ENCODE results near the gene CHRNB1. TPM values are rescaled to one million over a fixed set of nuclear protein-coding genes. Genes with fewer than 3 reads are reported as not detected.

Gene CHRNB1
- polyA plus RNA-seq, 1 donor (not counting 4 experiments of a cell fraction or from before 2014, with no cell fraction given), result 22.0 TPM

DNA sequence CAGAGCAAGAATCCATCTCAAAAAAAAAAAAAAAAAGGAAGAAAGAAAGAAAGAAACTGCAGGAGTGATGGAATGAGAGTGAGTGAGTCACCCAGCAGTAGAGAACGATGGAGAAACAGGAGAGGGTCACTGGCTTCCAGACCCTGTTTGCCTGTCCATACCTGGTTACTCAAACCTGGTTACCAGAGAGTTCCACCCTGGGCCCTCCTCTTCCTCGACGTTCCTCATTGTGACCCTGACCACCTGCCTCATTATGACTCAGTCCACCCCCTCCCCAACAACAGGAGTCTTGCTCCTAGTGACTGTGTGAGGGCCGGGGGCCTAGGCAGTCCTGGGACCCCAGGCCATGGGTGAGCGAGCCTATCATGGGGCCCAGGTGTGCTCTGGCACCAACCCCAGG lies 16.3 kb upstream of the CHRNB1 start, which contains the start of gene SPEM3:
Gene SPEM3, plus strand, starts transcription at position 301 of the 400 bp plus-strand sequence. Its CDS starts 46 bp downstream, at position 347.
- TF ChIP-seq CTCF (optimal IDR thresholded peaks at IDR 0.05 in 1 of 3, IDR thresholded peaks at IDR 0.05 in 1 of 3, conservative IDR thresholded peaks at IDR 0.05 in 1 of 3; ENCODE audit: extremely low read depth in 1 of 3, insufficient read depth in 2 of 3, low read length in 3 of 3) (no peak), EZH2 (IDR thresholded peaks at IDR 0.05; ENCODE audit: low read length) (no peak)
- dilution Hi-C loops (cut with MboI; ENCODE audit: extremely low pct_ligation_motif_present, low sequenced_read_pairs), result no loop called here
- H3K4me1 ChIP-seq (ENCODE audit: control insufficient read depth, extremely low read depth, insufficient read depth, low read length), result no peaks in the 10 kb centered on the region

DNA sequence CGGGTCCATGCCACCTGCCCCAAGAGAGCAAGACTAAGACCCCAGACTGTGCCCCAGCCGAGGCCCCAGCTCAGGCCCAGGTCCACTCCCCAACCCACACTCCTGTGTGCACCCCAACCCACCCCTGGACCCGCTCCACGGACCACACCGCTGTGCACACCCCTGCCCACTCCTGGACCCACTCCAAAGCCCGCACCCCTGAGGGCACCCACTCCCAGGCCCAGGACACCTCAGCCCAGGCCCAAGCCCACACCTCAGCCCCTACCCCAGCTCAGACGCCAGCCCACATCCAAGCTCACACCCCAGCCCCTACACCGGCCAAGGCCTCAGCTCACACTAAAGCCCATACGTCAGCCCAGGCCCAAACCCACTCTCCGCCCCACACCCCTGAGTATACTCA lies 15.1 kb upstream of the CHRNB1 start:
- dilution Hi-C loops (cut with MboI; ENCODE audit: extremely low pct_ligation_motif_present, low sequenced_read_pairs), result no loop called here
- Histone ChIP-seq H3K4me2 (ENCODE audit: control insufficient read depth, extremely low read depth, insufficient read depth, low read depth, low read length) (no peak overlapping the region), H3K9me3 (ENCODE audit: control insufficient read depth, low read depth, low read length) (no peaks in the 10 kb centered on the region), H3K9ac (ENCODE audit: control insufficient read depth, extremely low read depth, insufficient read depth, low read length) (no peak overlapping the region), H3K79me2 (ENCODE audit: control insufficient read depth, insufficient read depth, low read length) (no peaks in the 10 kb centered on the region), H2AFZ (ENCODE audit: control insufficient read depth, low read length) (no peak overlapping the region), H3K4me3 (ENCODE audit: control insufficient read depth in 2 of 3, extremely low read depth in 1 of 3, insufficient read depth in 2 of 3, low read depth in 1 of 3, low read length in 3 of 3) (no peak overlapping the region), H3K36me3 (ENCODE audit: control insufficient read depth in 2 of 2, extremely low read depth in 1 of 2, insufficient read depth in 2 of 2, low read length in 2 of 2) (no peaks in the 10 kb centered on the region), H3K27ac (ENCODE audit: control insufficient read depth, insufficient read depth, low read length) (no peak overlapping the region), H3K4me1 (ENCODE audit: control insufficient read depth, extremely low read depth, insufficient read depth, low read length) (no peaks in the 10 kb centered on the region), H4K20me1 (ENCODE audit: control insufficient read depth, extremely low read depth, insufficient read depth, low read length) (no peaks in the 10 kb centered on the region), H3K27me3 (ENCODE audit: control insufficient read depth, extremely low read depth, insufficient read depth, low read length) (no peaks in the 10 kb centered on the region), H3K9me1 (ENCODE audit: control insufficient read depth, extremely low read depth, insufficient read depth, low read length) (no peaks in the 10 kb centered on the region)
- DNase-seq (ENCODE audit: low read depth, low spot score), result no peak
- no peak for FAIRE-seq
- TF ChIP-seq CTCF (optimal IDR thresholded peaks at IDR 0.05 in 1 of 3, IDR thresholded peaks at IDR 0.05 in 1 of 3, conservative IDR thresholded peaks at IDR 0.05 in 1 of 3; ENCODE audit: extremely low read depth in 1 of 3, insufficient read depth in 2 of 3, low read length in 3 of 3), result no peak
- TF ChIP-seq EZH2 (IDR thresholded peaks at IDR 0.05; ENCODE audit: low read length), result no peak

More for the DNA sequence above, 16.3 kb upstream of the CHRNB1 start, which contains the start of gene SPEM3:
- Histone ChIP-seq H3K27ac (ENCODE audit: control insufficient read depth, insufficient read depth, low read length) (no peak within 1 kb of the TSS), H4K20me1 (ENCODE audit: control insufficient read depth, extremely low read depth, insufficient read depth, low read length) (no peaks in the 10 kb centered on the region), H3K36me3 (ENCODE audit: control insufficient read depth in 2 of 2, extremely low read depth in 1 of 2, insufficient read depth in 2 of 2, low read length in 2 of 2) (no peaks in the 10 kb centered on the region), H3K9ac (ENCODE audit: control insufficient read depth, extremely low read depth, insufficient read depth, low read length) (no peak within 1 kb of the TSS), H3K4me3 (ENCODE audit: control insufficient read depth in 2 of 3, extremely low read depth in 1 of 3, insufficient read depth in 2 of 3, low read depth in 1 of 3, low read length in 3 of 3) (no peak within 1 kb of the TSS), H3K4me2 (ENCODE audit: control insufficient read depth, extremely low read depth, insufficient read depth, low read depth, low read length) (no peak within 1 kb of the TSS), H3K9me3 (ENCODE audit: control insufficient read depth, low read depth, low read length) (no peaks in the 10 kb centered on the region), H2AFZ (ENCODE audit: control insufficient read depth, low read length) (no peak within 1 kb of the TSS), H3K9me1 (ENCODE audit: control insufficient read depth, extremely low read depth, insufficient read depth, low read length) (no peaks in the 10 kb centered on the region), H3K79me2 (ENCODE audit: control insufficient read depth, insufficient read depth, low read length) (no peaks in the 10 kb centered on the region), H3K27me3 (ENCODE audit: control insufficient read depth, extremely low read depth, insufficient read depth, low read length) (no peaks in the 10 kb centered on the region)
- DNase-seq (ENCODE audit: low read depth, low spot score), result no peak
- no peak for FAIRE-seq
